Mammary epithelial cell (primary cell): ENCODE measurements around the gene PXDC1.

Source experiments
- CTCF ChIP-seq, 2 donors: IDR thresholded peaks in 1 of 2; conservative IDR thresholded peaks in 1 of 2; 2 replicates each; pipeline ENCODE4 v1.5.1; 2011 to 2012; ENCODE audit warnings: inconsistent platforms in 2 of 2, low read length in 2 of 2, mild to moderate bottlenecking in 2 of 2, control low read depth in 1 of 2, low read depth in 1 of 2; ENCODE audit not compliant: insufficient read depth in 1 of 2; ENCODE audit errors: extremely low read depth in 1 of 2
- EZH2 ChIP-seq: IDR thresholded peaks from 2 replicates; pipeline ENCODE4 v1.6.1; 2012; ENCODE audit warnings: low read length, inconsistent platforms, borderline replicate concordance

- no peak for TF ChIP-seq CTCF (conservative IDR thresholded peaks at IDR 0.05 in 1 of 2, IDR thresholded peaks at IDR 0.05 in 1 of 2; ENCODE audit: extremely low read depth in 1 of 2, insufficient read depth in 1 of 2, low read depth in 1 of 2, low read length in 2 of 2)
- no peak for TF ChIP-seq EZH2
These were observed 42.6 kb upstream of the PXDC1 start for GRCh38 chr6:3794092-3794491.
